ENCODE measurements around the gene SHB.

DNA sequence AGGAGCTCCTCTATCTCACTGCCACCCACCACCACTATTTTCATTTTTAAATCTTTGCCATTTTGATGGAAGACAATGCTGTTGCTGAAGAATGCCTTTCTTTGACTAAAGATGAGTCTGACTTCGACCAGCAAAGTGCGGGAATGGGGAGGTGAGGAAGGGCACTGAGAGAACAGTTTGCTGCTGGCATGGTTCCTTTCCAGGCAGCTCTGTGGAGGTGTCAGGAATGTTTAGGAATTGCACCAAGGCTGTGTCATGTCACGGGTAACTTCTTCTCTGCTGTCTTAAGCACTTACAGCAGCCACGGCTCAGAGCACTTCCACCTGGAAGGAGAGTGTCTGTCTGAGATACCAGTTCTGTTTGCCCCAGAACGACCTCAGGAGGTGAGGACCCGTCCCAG, 41.4 kb upstream of the SHB start:
- no peak for TF ChIP-seq RAD21 (IDR thresholded peaks at IDR 0.05; ENCODE audit: low read depth)
- TF ChIP-seq EZH2 (IDR thresholded peaks at IDR 0.05) = no peak
- TF ChIP-seq, protein P1, sequence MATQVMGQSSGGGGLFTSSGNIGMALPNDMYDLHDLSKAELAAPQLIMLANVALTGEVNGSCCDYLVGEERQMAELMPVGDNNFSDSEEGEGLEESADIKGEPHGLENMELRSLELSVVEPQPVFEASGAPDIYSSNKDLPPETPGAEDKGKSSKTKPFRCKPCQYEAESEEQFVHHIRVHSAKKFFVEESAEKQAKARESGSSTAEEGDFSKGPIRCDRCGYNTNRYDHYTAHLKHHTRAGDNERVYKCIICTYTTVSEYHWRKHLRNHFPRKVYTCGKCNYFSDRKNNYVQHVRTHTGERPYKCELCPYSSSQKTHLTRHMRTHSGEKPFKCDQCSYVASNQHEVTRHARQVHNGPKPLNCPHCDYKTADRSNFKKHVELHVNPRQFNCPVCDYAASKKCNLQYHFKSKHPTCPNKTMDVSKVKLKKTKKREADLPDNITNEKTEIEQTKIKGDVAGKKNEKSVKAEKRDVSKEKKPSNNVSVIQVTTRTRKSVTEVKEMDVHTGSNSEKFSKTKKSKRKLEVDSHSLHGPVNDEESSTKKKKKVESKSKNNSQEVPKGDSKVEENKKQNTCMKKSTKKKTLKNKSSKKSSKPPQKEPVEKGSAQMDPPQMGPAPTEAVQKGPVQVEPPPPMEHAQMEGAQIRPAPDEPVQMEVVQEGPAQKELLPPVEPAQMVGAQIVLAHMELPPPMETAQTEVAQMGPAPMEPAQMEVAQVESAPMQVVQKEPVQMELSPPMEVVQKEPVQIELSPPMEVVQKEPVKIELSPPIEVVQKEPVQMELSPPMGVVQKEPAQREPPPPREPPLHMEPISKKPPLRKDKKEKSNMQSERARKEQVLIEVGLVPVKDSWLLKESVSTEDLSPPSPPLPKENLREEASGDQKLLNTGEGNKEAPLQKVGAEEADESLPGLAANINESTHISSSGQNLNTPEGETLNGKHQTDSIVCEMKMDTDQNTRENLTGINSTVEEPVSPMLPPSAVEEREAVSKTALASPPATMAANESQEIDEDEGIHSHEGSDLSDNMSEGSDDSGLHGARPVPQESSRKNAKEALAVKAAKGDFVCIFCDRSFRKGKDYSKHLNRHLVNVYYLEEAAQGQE (IDR thresholded peaks at IDR 0.05; ENCODE audit: low read depth) = no peak
- TF ChIP-seq, protein P2, sequence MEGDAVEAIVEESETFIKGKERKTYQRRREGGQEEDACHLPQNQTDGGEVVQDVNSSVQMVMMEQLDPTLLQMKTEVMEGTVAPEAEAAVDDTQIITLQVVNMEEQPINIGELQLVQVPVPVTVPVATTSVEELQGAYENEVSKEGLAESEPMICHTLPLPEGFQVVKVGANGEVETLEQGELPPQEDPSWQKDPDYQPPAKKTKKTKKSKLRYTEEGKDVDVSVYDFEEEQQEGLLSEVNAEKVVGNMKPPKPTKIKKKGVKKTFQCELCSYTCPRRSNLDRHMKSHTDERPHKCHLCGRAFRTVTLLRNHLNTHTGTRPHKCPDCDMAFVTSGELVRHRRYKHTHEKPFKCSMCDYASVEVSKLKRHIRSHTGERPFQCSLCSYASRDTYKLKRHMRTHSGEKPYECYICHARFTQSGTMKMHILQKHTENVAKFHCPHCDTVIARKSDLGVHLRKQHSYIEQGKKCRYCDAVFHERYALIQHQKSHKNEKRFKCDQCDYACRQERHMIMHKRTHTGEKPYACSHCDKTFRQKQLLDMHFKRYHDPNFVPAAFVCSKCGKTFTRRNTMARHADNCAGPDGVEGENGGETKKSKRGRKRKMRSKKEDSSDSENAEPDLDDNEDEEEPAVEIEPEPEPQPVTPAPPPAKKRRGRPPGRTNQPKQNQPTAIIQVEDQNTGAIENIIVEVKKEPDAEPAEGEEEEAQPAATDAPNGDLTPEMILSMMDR (IDR thresholded peaks at IDR 0.05 in 2 of 3, conservative IDR thresholded peaks at IDR 0.05 in 1 of 3; ENCODE audit: borderline replicate concordance in 1 of 3, insufficient read depth in 1 of 3, low read depth in 2 of 3, low read length in 2 of 3) = no peak
- TF ChIP-seq ELF1 (IDR thresholded peaks at IDR 0.05; ENCODE audit: borderline replicate concordance, low read depth) = no peak
- TF ChIP-seq EZH2phosphoT487 (IDR thresholded peaks at IDR 0.05; ENCODE audit: borderline replicate concordance) = no peak
- TF ChIP-seq, protein P3, sequence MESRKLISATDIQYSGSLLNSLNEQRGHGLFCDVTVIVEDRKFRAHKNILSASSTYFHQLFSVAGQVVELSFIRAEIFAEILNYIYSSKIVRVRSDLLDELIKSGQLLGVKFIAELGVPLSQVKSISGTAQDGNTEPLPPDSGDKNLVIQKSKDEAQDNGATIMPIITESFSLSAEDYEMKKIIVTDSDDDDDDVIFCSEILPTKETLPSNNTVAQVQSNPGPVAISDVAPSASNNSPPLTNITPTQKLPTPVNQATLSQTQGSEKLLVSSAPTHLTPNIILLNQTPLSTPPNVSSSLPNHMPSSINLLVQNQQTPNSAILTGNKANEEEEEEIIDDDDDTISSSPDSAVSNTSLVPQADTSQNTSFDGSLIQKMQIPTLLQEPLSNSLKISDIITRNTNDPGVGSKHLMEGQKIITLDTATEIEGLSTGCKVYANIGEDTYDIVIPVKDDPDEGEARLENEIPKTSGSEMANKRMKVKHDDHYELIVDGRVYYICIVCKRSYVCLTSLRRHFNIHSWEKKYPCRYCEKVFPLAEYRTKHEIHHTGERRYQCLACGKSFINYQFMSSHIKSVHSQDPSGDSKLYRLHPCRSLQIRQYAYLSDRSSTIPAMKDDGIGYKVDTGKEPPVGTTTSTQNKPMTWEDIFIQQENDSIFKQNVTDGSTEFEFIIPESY (IDR thresholded peaks at IDR 0.05; ENCODE audit: extremely low read depth, insufficient replicate concordance, low read length) = no peak
